ENCODE measurements around the gene SKI.

DNA sequence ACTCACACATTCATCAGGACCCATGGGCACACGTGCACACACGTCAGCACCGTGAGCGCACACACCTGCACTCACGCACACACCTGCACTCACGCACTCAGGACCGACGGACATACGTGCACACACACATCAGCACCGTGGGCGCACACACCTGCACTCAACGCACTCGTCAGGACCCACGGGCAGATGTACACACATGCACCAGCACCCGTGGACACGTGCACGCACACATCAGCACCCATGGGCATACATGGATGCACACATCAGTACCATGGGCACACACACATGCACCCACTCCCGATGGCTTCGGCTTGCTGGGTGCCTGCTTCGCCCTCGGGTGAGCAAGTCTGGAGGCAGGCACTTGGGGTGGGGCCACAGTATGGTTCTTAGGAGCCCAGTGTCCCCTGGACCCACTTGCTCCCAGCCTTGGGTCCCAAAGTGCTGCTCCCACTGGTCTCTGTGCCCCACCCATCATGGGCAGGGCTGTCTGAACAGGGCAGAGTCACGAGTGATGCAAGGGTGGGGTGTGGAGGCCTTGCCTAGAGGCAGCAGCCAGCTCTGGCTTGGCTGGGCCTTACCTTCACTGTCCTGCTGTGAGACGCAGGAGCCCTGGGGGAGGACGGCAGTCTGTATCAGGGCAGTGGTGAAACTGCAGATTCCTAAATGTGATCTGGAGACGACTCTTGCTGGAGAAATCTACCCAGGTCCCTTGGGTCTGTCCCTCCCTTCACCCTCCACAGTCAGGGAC, 49.8 kb downstream of the SKI start:
- TF ChIP-seq CTCF (IDR thresholded peaks at IDR 0.05; ENCODE audit: low read depth, low read length, poor library complexity, severe bottlenecking) (no peak), EZH2phosphoT487 (IDR thresholded peaks at IDR 0.05; ENCODE audit: borderline replicate concordance, low read length) (no peak)
